Measurements from ENCODE around the gene BRF1.

DNA sequence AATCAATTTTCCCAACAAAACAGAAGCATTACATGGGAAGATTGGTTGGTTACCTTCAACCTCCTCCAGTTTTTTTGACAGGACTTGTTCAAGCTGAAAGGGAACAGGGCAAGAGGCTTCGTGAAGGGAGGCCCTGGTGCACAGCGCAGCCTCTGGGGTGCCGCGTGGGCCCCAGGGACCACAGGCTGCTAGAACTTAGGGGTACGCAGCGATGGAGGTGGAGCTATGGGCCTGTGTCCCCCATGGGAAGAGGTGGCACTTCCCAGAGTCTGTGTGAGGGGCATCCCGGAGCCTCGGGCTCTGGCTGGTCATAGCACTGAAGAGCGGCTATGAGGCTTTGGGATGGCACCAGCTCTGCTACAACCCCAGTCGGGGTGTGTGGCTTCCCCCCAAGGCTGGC lies 74.6 kb downstream of the BRF1 start:
- TF ChIP-seq, protein P1, sequence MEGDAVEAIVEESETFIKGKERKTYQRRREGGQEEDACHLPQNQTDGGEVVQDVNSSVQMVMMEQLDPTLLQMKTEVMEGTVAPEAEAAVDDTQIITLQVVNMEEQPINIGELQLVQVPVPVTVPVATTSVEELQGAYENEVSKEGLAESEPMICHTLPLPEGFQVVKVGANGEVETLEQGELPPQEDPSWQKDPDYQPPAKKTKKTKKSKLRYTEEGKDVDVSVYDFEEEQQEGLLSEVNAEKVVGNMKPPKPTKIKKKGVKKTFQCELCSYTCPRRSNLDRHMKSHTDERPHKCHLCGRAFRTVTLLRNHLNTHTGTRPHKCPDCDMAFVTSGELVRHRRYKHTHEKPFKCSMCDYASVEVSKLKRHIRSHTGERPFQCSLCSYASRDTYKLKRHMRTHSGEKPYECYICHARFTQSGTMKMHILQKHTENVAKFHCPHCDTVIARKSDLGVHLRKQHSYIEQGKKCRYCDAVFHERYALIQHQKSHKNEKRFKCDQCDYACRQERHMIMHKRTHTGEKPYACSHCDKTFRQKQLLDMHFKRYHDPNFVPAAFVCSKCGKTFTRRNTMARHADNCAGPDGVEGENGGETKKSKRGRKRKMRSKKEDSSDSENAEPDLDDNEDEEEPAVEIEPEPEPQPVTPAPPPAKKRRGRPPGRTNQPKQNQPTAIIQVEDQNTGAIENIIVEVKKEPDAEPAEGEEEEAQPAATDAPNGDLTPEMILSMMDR (IDR thresholded peaks at IDR 0.05; ENCODE audit: poor library complexity), result no peak
- TF ChIP-seq EZH2 (IDR thresholded peaks at IDR 0.05; ENCODE audit: borderline replicate concordance), result no peak
- no peak for TF ChIP-seq EZH2phosphoT487 (IDR thresholded peaks at IDR 0.05; ENCODE audit: low read depth, severe bottlenecking, unreplicated experiment)

Measured in hepatocyte (in vitro differentiated cells).